ENCODE data around the gene SHOX.
"Not testable (repeated sequence)": the region's sequence is repeated elsewhere in the genome, so short reads cannot be mapped to it uniquely, and the experiment has no call there.

SHOX gene

GRCh38 chrX:621705-622503 is 8.7 kb upstream of the SHOX start:
- DNase-seq (ENCODE audit: low read depth), result no peak

- not testable (repeated sequence) for DNase-seq (ENCODE audit: low read depth)
Observed at GRCh38 chrX:622802-623201, 7.8 kb upstream of the SHOX start.

DNA sequence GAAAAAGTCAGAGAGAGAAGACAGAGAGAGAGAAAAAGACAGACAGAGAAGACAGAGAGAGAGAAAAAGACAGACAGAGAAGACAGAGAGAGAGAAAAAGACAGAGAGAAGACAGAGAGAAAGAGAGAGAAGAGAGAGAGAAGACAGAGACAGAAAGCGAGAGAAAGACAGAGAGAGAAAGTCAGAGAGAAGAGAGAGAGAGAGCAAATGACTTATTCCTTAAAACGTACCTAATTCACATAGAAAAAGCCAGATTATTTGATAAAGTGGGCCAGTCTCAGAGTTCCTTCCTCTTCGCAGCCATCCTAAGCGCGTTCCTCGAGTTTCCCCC is 7.4 kb upstream of the SHOX start:
- no peak for DNase-seq (ENCODE audit: low read depth)

DNA sequence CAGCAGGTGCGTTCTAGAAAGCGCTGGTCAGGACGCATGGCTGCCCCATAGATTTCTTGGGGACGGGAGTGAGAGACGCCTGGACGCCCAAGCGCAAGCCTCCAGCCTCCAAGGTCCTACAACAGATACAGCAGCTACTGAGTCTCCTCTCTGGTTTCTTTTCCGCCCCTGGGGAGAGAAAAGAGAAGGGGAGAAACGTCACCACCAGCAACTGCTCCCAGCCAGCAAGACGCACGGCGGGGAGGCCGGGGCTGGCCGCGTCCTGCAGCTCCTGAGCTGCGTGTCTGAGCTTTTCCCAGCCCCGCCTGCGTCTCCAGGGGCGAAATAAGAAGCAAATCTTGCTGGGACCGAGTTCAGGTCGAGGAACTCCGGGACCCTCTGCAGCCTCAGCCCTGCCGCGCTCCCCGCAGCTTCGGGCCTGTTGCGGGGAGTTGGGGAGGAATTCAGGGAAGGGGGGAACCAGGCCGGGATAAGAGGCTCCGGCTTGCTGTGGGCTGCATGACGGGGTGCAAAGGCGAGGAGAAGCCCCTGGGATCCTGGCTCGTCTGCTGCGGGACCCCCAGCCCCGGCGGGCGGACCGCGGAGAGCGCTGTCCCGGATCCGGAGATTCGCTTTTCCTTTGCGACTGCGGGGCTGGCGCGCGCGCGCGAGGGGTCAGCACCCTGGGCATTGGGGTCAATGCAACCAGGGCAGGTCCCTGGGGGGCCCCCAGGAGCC is 6.8 kb upstream of the SHOX start:
- no peak for DNase-seq (ENCODE audit: low read depth)

- DNase-seq (ENCODE audit: low read depth), result no peak
Observed at GRCh38 chrX:625137-625691, 5.4 kb upstream of the SHOX start.

DNA sequence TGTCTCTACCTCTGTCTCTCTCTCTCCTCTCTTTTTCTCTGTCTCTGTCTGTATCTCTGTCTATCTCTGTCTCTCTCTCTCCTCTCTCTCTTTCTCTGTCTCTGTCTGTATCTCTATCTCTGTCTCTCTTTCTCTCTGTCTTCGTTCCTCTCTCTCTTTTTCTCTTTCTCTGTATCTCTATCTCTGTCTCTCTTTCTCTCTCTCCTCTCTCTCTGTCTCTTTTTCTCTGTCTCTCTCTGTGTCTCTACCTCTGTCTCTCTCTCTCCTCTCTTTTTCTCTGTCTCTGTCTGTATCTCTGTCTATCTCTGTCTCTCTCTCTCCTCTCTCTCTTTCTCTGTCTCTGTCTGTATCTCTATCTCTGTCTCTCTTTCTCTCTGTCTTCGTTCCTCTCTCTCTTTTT is 4.5 kb upstream of the SHOX start:
- not testable (repeated sequence) for DNase-seq (ENCODE audit: low read depth)

- DNase-seq (ENCODE audit: low read depth), result no peak
Observed at GRCh38 chrX:626745-627509, 3.7 kb upstream of the SHOX start.

DNA sequence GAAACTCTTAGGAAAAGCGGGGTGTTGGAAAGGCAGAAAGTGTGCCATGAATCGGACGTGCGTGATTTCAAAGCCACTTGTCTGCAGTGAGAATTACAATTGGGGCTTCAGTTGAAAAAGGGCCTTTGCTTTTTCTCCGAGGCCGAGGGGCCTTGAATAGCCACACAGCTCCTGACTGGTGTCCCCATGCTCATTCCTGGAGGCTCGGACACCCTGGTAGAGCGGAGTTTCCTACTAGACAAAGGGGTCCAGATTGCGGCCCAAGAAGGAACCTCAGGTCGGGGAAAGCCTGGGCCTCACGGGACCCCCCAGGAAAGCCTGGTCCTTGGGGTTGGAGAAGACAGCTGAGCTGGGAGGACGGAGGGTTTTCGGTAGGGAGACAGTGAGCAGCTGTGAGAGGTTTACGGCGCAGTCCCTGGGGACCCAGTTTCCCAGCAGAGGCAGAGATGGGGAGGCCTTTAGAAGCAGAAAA is 3.0 kb upstream of the SHOX start:
- DNase-seq (ENCODE audit: low read depth), result no peak

DNA sequence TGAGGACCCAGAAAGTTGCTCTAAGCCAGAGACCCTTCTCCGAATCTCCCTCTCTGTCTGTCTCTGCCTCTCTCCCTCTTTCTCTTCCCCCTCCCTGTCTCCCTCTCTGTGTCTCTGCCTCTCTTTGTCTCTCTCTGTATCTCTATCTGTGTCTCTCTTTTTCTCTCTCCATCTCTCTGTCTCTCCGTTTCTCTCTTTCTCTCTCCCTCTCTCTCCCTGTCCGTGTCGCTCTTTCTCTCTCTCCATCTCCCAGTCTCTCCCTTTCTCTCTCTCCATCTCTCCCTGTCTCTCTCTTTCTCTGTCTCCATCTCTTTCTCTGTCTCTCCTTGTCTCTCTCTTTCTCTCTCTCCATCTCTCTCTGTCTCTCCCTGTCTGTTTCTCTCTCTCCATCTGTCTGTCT is 2.6 kb upstream of the SHOX start:
- DNase-seq (ENCODE audit: low read depth), result no peak

- no peak for DNase-seq (ENCODE audit: low read depth)
Observed at GRCh38 chrX:629230-630006, 1.2 kb upstream of the SHOX start.

GRCh38 chrX:630007-630611 is 482 bp upstream of the SHOX start:
- DNase-seq (ENCODE audit: low read depth), result no peak

DNA sequence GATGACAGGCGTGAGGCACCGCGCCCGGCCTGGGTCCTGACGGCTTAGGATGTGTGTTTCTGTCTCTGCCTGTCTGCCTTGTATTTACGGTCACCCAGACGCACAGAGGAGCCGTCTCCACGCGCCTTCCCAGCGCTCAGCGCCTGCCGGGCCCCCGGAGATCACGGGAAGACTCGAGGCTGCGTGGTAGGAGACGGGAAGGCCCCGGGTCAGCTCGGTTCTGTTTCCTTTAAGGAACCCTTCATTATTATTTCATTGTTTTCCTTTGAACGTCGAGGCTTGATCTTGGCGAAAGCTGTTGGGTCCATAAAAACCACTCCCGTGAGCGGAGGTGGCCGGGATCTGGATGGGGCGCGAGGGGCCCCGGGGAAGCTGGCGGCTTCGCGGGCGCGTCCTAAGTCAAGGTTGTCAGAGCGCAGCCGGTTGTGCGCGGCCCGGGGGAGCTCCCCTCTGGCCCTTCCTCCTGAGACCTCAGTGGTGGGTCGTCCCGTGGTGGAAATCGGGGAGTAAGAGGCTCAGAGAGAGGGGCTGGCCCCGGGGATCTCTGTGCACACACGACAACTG is 1.3 kb downstream of the SHOX start:
- DNase-seq (ENCODE audit: low read depth), result no peak

DNA sequence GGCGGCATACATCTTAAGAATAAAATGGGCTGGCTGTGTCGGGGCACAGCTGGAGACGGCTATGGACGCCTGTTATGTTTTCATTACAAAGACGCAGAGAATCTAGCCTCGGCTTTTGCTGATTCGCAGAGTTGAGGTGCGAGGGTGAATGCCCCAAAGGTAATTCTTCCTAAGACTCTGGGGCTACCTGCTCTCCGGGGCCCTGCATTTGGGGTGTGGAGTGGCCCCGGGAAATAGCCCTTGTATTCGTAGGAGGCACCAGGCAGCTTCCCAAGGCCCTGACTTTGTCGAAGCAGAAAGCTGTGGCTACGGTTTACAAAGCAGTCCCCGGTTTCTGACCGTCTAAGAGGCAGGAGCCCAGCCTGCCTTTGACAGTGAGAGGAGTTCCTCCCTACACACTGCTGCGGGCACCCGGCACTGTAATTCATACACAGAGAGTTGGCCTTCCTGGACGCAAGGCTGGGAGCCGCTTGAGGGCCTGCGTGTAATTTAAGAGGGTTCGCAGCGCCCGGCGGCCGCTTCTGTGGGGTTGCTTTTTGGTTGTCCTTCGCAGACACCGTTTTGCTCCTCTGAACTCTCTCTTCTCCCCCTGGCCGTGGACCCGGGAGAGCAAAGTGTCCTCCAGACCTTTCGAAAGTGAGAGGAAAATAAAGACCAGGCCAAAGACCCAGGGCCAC is 1.9 kb downstream of the SHOX start:
- DNase-seq (ENCODE audit: low read depth), result no peak

DNA sequence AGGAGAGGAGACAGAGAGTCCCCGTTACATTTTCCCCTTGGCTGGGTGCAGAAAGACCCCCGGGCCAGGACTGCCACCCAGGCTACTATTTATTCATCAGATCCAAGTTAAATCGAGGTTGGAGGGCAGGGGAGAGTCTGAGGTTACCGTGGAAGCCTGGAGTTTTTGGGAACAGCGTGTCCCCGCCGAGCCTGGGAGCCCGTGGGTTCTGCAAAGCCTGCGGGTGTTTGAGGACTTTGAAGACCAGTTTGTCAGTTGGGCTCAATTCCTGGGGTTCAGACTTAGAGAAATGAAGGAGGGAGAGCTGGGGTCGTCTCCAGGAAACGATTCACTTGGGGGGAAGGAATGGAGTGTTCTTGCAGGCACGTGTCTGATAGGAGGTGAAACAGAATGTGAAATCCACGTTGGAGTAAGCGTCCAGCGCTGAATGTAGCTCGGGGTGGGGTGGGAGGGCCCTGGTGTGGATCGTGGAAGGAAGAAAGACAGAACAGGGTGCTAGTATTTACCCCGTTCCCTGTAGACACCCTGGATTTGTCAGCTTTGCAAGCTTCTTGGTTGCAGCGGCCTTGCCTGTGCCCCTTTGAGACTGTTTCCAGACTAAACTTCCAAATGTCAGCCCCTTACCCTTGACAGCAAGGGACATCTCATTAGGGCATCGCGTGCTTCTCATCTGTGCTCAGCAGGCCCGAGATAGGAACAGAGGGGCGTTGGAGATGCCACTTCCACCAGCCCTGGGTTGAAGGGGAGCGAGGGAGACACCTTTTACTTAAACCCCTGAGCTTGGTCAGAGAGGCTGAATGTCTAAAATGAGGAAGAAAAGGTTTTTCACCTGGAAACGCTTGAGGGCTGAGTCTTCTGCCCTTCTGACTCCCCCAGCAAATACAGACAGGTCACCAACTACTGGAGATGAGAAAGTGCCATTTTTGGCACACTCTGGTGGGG is 2.7 kb downstream of the SHOX start:
- DNase-seq (ENCODE audit: low read depth), result no peak

GRCh38 chrX:633985-634958 is 3.7 kb downstream of the SHOX start:
- DNase-seq (ENCODE audit: low read depth), result no peak

DNA sequence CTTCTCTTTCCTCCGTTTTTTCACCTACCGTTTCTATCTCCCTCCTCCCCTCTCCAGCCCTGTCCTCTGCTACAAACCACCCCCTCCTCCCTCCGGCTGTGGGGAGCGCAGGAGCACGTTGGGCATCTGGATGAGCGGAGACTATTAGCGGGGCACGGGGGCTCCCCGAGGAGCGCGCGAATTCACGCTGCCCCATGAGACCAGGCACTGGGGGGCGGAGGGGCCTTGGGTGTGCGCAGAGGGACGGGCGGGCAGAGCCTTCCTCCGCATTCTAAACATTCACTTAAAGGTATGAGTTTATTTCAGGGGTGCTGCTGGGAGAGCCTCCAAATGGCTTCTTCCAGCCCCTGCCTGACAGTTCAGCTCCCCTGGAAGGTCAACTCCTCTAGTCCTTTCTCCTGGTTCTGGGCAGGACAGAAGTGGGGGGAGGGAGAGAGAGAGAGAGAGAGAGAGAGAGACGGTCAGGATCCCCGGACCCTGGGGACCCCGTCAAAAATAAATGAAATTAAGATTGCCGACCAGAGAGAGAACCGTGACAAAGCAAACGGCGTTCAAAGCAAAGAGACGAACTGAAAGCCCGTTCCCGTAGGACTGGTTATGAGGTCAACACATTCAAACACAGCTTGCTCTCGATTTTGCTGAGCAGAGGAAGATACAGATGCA is 5.0 kb downstream of the SHOX start:
- DNase-seq (ENCODE audit: low read depth), result no peak

DNA sequence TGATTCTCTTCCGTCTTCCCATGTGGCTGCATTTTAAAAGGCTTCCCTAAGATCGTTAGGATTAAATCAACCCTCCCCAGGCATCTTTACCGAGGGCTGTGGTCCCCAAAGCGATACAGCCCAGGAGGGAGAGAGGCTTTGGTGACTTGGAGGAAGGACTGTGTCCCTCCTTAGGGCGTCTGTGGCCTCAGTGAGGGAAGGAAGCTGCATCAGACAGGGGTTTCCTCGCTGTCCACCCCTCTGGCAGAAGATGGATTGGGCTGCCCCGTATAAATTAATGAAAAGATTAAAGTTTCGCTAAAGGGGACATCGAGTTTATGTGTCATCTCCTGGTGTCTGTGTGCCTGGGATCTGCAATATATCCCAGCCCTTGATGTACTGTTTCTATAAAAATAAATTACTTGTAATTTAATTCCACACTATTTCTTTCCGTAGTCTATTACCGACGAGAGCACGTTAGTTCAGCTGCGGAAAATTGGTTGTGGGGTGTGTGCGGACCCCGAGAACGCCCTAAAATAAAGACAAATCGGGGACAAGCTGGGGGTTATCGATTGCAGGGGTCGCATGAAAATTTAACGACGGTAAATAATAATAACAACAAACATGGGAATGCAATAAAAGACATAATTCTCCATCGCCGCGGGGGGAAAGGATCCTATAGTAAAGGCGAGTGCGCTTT is 6.5 kb downstream of the SHOX start:
- DNase-seq (ENCODE audit: low read depth), result no peak
